Central memory CD4-positive, alpha-beta T cell (primary cell): ENCODE results near the gene FAAP20.

Experiments
- DNase-seq: peaks from one replicate; pipeline ENCODE4 v3.0.0; 2022

FAAP20 gene

GRCh38 chr1:2209400-2210083, 15.0 kb upstream of the FAAP20 start:
- no peak for DNase-seq

- DNase-seq = no peak
These were observed 14.0 kb upstream of the FAAP20 start for GRCh38 chr1:2208309-2209239.

GRCh38 chr1:2206813-2207487, 12.4 kb upstream of the FAAP20 start:
- no peak for DNase-seq

- DNase-seq = peak; percentile 90
These were observed 10.8 kb upstream of the FAAP20 start for GRCh38 chr1:2205191-2205952.

- no peak for DNase-seq
These were observed 10.0 kb upstream of the FAAP20 start for GRCh38 chr1:2204415-2205190.

- no peak for DNase-seq
These were observed 9.3 kb upstream of the FAAP20 start for GRCh38 chr1:2203671-2204414.

- no peak for DNase-seq
These were observed 8.4 kb upstream of the FAAP20 start for GRCh38 chr1:2202843-2203601.

GRCh38 chr1:2202008-2202575, 7.5 kb upstream of the FAAP20 start:
- no peak for DNase-seq

- DNase-seq = no peak
These were observed 6.5 kb upstream of the FAAP20 start for GRCh38 chr1:2201062-2201461.

GRCh38 chr1:2200308-2200943, 5.9 kb upstream of the FAAP20 start:
- no peak for DNase-seq

- peak; percentile 80 for DNase-seq
These were observed 4.7 kb upstream of the FAAP20 start for GRCh38 chr1:2199042-2199810.

GRCh38 chr1:2198571-2198970, 4.0 kb upstream of the FAAP20 start:
- no peak for DNase-seq

GRCh38 chr1:2197707-2198165, 3.2 kb upstream of the FAAP20 start:
- no peak for DNase-seq

- no peak for DNase-seq
These were observed 2.5 kb upstream of the FAAP20 start for GRCh38 chr1:2196901-2197638.

GRCh38 chr1:2195785-2196184, 1.2 kb upstream of the FAAP20 start:
- no peak for DNase-seq

- DNase-seq = peak; percentile 91
These were observed 514 bp upstream of the FAAP20 start for GRCh38 chr1:2194898-2195673.
